ENCODE data around the gene GABRR1.

DNA sequence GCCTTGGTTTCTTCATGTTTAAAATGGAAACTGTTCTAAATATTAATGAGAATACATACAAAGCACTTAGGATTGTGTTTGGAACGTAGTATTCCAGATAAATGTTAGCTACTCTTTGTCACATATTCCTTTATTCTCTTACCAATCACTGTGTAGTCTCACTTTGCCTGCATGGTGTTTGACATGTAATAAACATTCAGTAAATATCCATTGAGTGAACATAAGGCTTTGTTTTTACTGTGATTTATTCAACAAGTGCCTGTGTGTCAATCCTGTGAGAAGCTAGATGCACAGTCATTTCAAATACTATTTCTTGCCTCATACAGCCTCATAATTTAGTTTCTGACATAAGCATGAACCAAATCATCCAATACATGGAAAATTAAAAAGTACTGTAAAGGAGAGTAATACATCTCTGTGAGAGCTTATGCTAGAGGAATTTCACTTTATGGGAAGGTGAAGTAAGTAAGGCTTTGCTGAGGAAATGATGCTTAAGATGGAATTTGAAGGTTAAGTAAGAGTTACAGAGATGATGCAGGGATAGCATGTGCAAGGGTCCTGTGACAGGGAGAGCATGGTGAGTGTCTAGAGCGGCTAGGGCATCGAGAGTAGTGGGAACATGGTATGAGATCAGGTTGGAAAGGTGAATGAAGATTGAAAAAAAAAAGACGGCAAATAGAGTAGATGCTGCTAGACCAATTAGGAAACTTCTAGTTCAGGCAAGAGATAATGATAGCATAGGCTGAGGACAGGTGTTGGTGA, 56.6 kb downstream of the GABRR1 start:
- TF ChIP-seq, protein P1, sequence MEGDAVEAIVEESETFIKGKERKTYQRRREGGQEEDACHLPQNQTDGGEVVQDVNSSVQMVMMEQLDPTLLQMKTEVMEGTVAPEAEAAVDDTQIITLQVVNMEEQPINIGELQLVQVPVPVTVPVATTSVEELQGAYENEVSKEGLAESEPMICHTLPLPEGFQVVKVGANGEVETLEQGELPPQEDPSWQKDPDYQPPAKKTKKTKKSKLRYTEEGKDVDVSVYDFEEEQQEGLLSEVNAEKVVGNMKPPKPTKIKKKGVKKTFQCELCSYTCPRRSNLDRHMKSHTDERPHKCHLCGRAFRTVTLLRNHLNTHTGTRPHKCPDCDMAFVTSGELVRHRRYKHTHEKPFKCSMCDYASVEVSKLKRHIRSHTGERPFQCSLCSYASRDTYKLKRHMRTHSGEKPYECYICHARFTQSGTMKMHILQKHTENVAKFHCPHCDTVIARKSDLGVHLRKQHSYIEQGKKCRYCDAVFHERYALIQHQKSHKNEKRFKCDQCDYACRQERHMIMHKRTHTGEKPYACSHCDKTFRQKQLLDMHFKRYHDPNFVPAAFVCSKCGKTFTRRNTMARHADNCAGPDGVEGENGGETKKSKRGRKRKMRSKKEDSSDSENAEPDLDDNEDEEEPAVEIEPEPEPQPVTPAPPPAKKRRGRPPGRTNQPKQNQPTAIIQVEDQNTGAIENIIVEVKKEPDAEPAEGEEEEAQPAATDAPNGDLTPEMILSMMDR (conservative IDR thresholded peaks at IDR 0.05; ENCODE audit: low read depth in 2 of 2), result no peak
- TF ChIP-seq, protein P2, sequence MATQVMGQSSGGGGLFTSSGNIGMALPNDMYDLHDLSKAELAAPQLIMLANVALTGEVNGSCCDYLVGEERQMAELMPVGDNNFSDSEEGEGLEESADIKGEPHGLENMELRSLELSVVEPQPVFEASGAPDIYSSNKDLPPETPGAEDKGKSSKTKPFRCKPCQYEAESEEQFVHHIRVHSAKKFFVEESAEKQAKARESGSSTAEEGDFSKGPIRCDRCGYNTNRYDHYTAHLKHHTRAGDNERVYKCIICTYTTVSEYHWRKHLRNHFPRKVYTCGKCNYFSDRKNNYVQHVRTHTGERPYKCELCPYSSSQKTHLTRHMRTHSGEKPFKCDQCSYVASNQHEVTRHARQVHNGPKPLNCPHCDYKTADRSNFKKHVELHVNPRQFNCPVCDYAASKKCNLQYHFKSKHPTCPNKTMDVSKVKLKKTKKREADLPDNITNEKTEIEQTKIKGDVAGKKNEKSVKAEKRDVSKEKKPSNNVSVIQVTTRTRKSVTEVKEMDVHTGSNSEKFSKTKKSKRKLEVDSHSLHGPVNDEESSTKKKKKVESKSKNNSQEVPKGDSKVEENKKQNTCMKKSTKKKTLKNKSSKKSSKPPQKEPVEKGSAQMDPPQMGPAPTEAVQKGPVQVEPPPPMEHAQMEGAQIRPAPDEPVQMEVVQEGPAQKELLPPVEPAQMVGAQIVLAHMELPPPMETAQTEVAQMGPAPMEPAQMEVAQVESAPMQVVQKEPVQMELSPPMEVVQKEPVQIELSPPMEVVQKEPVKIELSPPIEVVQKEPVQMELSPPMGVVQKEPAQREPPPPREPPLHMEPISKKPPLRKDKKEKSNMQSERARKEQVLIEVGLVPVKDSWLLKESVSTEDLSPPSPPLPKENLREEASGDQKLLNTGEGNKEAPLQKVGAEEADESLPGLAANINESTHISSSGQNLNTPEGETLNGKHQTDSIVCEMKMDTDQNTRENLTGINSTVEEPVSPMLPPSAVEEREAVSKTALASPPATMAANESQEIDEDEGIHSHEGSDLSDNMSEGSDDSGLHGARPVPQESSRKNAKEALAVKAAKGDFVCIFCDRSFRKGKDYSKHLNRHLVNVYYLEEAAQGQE (IDR thresholded peaks at IDR 0.05; ENCODE audit: unreplicated experiment), result no peak
